ENCODE results near the gene KRTAP10-4.

The KRTAP10-4 gene

DNA sequence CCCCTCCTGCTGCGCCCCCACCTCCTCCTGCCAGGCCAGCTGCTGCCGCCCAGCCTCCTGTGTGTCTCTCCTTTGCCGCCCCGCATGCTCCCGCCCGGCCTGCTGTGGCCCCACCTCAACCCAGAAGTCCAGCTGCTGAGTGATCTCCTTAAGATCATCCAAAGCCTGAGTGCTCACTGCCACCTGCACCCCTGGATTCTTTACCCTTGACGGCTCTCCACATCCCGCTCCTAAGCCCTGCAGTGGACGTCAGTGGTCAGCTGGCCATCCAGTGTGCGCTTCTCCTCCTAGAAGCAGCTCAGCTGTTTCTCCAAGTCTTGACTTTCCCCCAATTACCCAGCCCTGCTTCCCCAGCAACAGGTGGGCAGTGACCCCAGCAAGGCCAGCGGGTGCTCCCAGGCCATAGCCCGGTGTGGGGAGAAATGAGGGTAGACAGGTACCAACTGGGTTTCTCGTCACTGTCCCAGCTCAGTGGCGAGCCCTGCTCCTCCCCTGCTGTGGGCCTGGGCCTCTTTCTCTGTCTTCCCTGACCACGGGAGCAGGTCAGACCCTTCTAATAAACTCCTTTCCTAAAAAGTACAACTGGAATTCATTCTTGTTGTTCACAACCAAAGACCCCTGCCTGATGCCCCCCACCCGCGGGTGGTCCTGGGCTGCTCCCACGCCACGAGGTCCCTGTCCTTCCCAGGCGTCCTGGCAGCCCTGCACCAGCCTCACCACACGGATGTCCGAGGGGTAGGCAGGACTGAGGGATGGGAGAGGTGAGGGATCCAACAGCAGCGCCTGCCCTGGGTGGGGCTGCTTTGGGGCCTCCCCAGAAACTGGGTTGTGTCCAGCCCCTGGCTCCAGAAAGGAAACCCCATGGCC is 28.3 kb downstream of the KRTAP10-4 start:
- Histone ChIP-seq H3K4me2 (no peak overlapping the region), H3K27me3 (ENCODE audit: insufficient read depth, low read depth) (peaks cover 51% of the 10 kb centered on the region; the same call in 1 of the 2 replicates), H4K20me1 (ENCODE audit: insufficient read depth) (no peaks in the 10 kb centered on the region), H2AFZ (ENCODE audit: low read depth) (no peak overlapping the region), H3K27ac (no peak overlapping the region), H3K9ac (no peak overlapping the region), H3K4me1 (ENCODE audit: low read depth, poor library complexity, severe bottlenecking) (no peaks in the 10 kb centered on the region), H3K36me3 (ENCODE audit: insufficient read depth) (no peaks in the 10 kb centered on the region), H3K79me2 (ENCODE audit: insufficient read depth, low read depth) (no peaks in the 10 kb centered on the region), H3K4me3 (IDR thresholded peaks at IDR 0.05; ENCODE audit: insufficient read depth, low read depth, low read length) (no peak overlapping the region)
- TF ChIP-seq, protein P1, sequence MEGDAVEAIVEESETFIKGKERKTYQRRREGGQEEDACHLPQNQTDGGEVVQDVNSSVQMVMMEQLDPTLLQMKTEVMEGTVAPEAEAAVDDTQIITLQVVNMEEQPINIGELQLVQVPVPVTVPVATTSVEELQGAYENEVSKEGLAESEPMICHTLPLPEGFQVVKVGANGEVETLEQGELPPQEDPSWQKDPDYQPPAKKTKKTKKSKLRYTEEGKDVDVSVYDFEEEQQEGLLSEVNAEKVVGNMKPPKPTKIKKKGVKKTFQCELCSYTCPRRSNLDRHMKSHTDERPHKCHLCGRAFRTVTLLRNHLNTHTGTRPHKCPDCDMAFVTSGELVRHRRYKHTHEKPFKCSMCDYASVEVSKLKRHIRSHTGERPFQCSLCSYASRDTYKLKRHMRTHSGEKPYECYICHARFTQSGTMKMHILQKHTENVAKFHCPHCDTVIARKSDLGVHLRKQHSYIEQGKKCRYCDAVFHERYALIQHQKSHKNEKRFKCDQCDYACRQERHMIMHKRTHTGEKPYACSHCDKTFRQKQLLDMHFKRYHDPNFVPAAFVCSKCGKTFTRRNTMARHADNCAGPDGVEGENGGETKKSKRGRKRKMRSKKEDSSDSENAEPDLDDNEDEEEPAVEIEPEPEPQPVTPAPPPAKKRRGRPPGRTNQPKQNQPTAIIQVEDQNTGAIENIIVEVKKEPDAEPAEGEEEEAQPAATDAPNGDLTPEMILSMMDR (conservative IDR thresholded peaks at IDR 0.05; ENCODE audit: low read depth, low read length): no peak

DNA sequence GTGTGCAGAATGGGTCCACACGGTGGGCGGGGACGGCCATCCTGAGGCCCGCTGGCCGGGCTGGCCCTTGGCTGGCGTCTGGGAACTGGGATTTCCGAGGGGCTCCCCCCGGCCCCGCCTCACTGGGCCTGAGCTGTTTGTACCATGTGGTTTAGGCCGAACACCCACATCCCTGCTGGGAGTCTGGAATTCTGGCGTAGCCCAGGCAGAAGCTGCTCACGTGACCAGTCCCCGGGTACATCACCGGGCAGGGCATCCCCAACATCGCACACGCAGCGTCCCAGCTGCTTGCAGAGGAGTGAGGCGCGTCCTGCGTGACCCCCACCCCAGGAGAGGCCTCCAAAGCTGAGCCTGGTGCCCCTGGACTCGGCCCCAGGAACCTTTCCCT is 28.9 kb downstream of the KRTAP10-4 start:
- H3K4me3 ChIP-seq (IDR thresholded peaks at IDR 0.05; ENCODE audit: insufficient read depth, low read depth, low read length): no peak overlapping the region
- no peak overlapping the region for H2AFZ ChIP-seq (ENCODE audit: low read depth)
- H3K27ac ChIP-seq: no peak overlapping the region
- H3K9ac ChIP-seq: no peak overlapping the region
- no peaks in the 10 kb centered on the region for H3K36me3 ChIP-seq (ENCODE audit: insufficient read depth)
- no peak overlapping the region for H3K4me2 ChIP-seq
- H3K79me2 ChIP-seq (ENCODE audit: insufficient read depth, low read depth): no peaks in the 10 kb centered on the region
- H3K4me1 ChIP-seq (ENCODE audit: low read depth, poor library complexity, severe bottlenecking): no peaks in the 10 kb centered on the region
- peaks cover 45% of the 10 kb centered on the region; the same call in 1 of the 2 replicates for H3K27me3 ChIP-seq (ENCODE audit: insufficient read depth, low read depth)
- no peaks in the 10 kb centered on the region for H4K20me1 ChIP-seq (ENCODE audit: insufficient read depth)
- TF ChIP-seq, protein P1 (conservative IDR thresholded peaks at IDR 0.05; ENCODE audit: low read depth, low read length): no peak

DNA sequence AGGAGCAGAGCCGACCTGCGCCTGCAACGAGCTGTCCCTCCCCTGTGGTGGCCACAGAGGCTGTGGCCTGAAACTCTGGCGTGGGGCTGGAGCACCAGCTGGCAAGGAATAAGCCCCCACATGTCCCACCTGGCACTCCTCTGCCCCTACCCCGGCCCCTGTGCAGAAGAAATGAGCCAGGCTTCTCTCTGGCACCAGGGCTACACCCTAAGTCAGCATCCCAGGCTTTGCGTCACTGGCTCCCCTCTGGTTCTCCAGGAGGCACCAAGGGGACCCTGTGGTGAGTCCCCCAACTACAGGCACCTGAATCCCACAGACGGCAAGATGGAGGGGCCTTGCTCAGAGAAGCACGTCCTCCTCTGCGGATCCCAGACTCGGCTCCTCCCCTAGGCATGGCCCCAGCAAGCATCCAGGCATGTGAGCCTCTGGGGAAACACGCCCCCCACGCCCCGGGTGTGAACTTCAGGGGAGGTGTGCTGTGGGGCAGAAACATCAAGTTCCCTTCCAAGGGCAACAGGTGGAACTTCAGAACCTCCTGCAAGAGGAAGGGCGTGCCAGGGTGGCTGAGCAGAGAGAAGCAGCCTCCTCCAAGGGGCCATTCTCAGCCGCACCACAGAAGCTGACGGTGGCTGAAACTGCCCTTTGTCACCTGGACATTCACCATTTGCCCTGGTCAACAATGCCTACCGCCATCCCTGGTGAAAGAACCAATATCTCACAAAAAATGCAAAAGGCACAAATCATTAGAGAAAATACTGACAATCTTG is 29.8 kb downstream of the KRTAP10-4 start:
- TF ChIP-seq, protein P1 (conservative IDR thresholded peaks at IDR 0.05; ENCODE audit: low read depth, low read length): no peak
- peaks cover 38% of the 10 kb centered on the region; the same call in 1 of the 2 replicates for H3K27me3 ChIP-seq (ENCODE audit: insufficient read depth, low read depth)
- no peak overlapping the region for H3K9ac ChIP-seq

DNA sequence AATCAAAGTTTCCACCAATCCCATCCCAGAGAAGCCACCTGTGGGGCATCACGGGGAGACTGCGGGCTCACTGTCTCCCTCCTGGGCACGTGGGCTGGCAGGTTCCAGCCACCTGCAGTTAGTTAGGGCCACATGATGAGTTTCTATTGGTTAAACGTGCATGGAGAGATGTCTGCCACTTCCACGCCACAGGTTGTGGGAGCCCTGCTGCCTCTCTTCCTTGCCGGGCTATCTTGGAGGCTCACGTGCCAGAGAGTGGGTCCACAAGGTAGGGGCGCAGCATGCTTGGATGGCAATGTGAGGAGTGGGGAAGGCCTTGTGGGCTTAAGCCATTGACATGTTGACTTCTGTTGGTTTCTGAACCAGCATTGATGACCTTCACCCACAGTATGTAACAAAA is 30.4 kb downstream of the KRTAP10-4 start:
- Histone ChIP-seq H3K36me3 (ENCODE audit: insufficient read depth) (no peaks in the 10 kb centered on the region), H4K20me1 (ENCODE audit: insufficient read depth) (no peaks in the 10 kb centered on the region), H3K4me2 (no peak overlapping the region), H3K27me3 (ENCODE audit: insufficient read depth, low read depth) (peaks cover 31% of the 10 kb centered on the region; the same call in 1 of the 2 replicates), H3K4me3 (IDR thresholded peaks at IDR 0.05; ENCODE audit: insufficient read depth, low read depth, low read length) (no peak overlapping the region), H3K27ac (no peak overlapping the region), H3K9ac (no peak overlapping the region), H3K4me1 (ENCODE audit: low read depth, poor library complexity, severe bottlenecking) (no peaks in the 10 kb centered on the region), H3K79me2 (ENCODE audit: insufficient read depth, low read depth) (no peaks in the 10 kb centered on the region), H2AFZ (ENCODE audit: low read depth) (no peak overlapping the region)
- TF ChIP-seq, protein P1 (conservative IDR thresholded peaks at IDR 0.05; ENCODE audit: low read depth, low read length): no peak

More for the DNA sequence above, 29.8 kb downstream of the KRTAP10-4 start:
- Histone ChIP-seq H4K20me1 (ENCODE audit: insufficient read depth) (no peaks in the 10 kb centered on the region), H3K36me3 (ENCODE audit: insufficient read depth) (no peaks in the 10 kb centered on the region), H3K4me3 (IDR thresholded peaks at IDR 0.05; ENCODE audit: insufficient read depth, low read depth, low read length) (no peak overlapping the region), H3K79me2 (ENCODE audit: insufficient read depth, low read depth) (no peaks in the 10 kb centered on the region), H3K27ac (no peak overlapping the region), H2AFZ (ENCODE audit: low read depth) (no peak overlapping the region), H3K4me1 (ENCODE audit: low read depth, poor library complexity, severe bottlenecking) (no peaks in the 10 kb centered on the region), H3K4me2 (no peak overlapping the region)

Data from KMS-11 (cell line).